Measurements from ENCODE around the gene SLC12A3.

SLC12A3 gene

GRCh38 chr16:56891685-56892084, 26.7 kb downstream of the SLC12A3 start:
- no peak for TF ChIP-seq CTCF (IDR thresholded peaks at IDR 0.05; ENCODE audit: insufficient read depth, missing control alignments)
- DNase-seq (ENCODE audit: insufficient read length, low spot score) (no peak), FAIRE-seq (no peak)

- DNase-seq (ENCODE audit: insufficient read length, low spot score): no peak
- TF ChIP-seq CTCF (IDR thresholded peaks at IDR 0.05; ENCODE audit: insufficient read depth, missing control alignments): no peak
- FAIRE-seq: no peak
These were observed 27.7 kb downstream of the SLC12A3 start for GRCh38 chr16:56892705-56893104.

GRCh38 chr16:56894331-56894917, 29.4 kb downstream of the SLC12A3 start:
- no peak for FAIRE-seq
- no peak for DNase-seq (ENCODE audit: insufficient read length, low spot score)
- TF ChIP-seq CTCF (IDR thresholded peaks at IDR 0.05; ENCODE audit: insufficient read depth, missing control alignments): no peak

GRCh38 chr16:56895813-56896212, 30.8 kb downstream of the SLC12A3 start:
- no peak for DNase-seq (ENCODE audit: insufficient read length, low spot score)
- no peak for TF ChIP-seq CTCF (IDR thresholded peaks at IDR 0.05; ENCODE audit: insufficient read depth, missing control alignments)
- no peak for FAIRE-seq

GRCh38 chr16:56896244-56896643, 31.2 kb downstream of the SLC12A3 start:
- no peak for DNase-seq (ENCODE audit: insufficient read length, low spot score)
- no peak for FAIRE-seq
- no peak for TF ChIP-seq CTCF (IDR thresholded peaks at IDR 0.05; ENCODE audit: insufficient read depth, missing control alignments)

- DNase-seq (ENCODE audit: insufficient read length, low spot score) (no peak), FAIRE-seq (no peak)
- no peak for TF ChIP-seq CTCF (IDR thresholded peaks at IDR 0.05; ENCODE audit: insufficient read depth, missing control alignments)
These were observed 32.2 kb downstream of the SLC12A3 start for GRCh38 chr16:56897026-56897799.

- no peak for DNase-seq (ENCODE audit: insufficient read length, low spot score)
- TF ChIP-seq CTCF (IDR thresholded peaks at IDR 0.05; ENCODE audit: insufficient read depth, missing control alignments): no peak
- no peak for FAIRE-seq
These were observed 33.8 kb downstream of the SLC12A3 start for GRCh38 chr16:56898847-56899246.

Data from D721Med (cell line).